ENCODE data around the gene RASA2.

GRCh38 chr3:141594357-141594756 is 107.5 kb downstream of the RASA2 start:
- no peak for TF ChIP-seq CTCF (IDR thresholded peaks at IDR 0.05)
- no peak for TF ChIP-seq POLR2AphosphoS5 (IDR thresholded peaks at IDR 0.05; ENCODE audit: low read depth, low read length)
- TF ChIP-seq SIN3A (IDR thresholded peaks at IDR 0.05; ENCODE audit: borderline replicate concordance, insufficient read depth, low read depth, low read length) = no peak
- no peak for TF ChIP-seq REST (IDR thresholded peaks at IDR 0.05; ENCODE audit: insufficient read depth in 1 of 2, low read depth in 2 of 2, low read length in 1 of 2)
